Endothelial cell of umbilical vein (primary cell): ENCODE data around the gene IFI35. TPM values are rescaled to one million over a fixed set of nuclear protein-coding genes. Genes with fewer than 3 reads are reported as not detected.

Experiments
- BruUV-seq: library from RNA; stranded (reverse); fragments of 400-500 nt; replicated peaks from 2 replicates; lab custom pipeline; 2021; lab: Mats Ljungman, UMichigan
- CTCF ChIA-PET: fragments of 300-600, 350-600 bp; sonication (Branson Sonifier 250); formaldehyde crosslinking; loops from one replicate; lab custom pipeline; 2021; ENCODE audit warnings: antibody characterized with exemption, inconsistent platforms; lab: Charles Lee
- POLR2A ChIA-PET: fragments of 300-600, 350-600 bp; sonication (Branson Sonifier 250); formaldehyde crosslinking; loops from one replicate; lab custom pipeline; 2021; ENCODE audit warnings: antibody characterized with exemption, inconsistent platforms; lab: Charles Lee
- DNase-seq: peaks from one replicate; pipeline ENCODE4 v3.0.0-alpha.2; 2011; ENCODE audit warnings: low read depth, low spot score
- FAIRE-seq: peaks from 2 replicates; lab custom pipeline; 2011; peaks lifted over from hg19 to GRCh38; lab: Jason Lieb, UNC
- H2AFZ ChIP-seq: 2 replicates; pipeline ENCODE4 v1.6.0; 2012; ENCODE audit warnings: low read depth, low read length, control low read depth, inconsistent platforms
- H3K27ac ChIP-seq: 2 replicates; pipeline ENCODE4 v1.5.1; 2011; ENCODE audit warnings: low read depth, mild to moderate bottlenecking, control low read depth, low read length, moderate library complexity; ENCODE audit not compliant: insufficient read depth
- H3K27me3 ChIP-seq, 2 experiments: 2 replicates each; pipeline versions ENCODE4 v1.6.0 to v1.6.1; 2011; ENCODE audit warnings: low read length in 2 of 2, mixed read lengths in 1 of 2; ENCODE audit not compliant: control insufficient read depth in 2 of 2, insufficient read depth in 2 of 2
- H3K36me3 ChIP-seq, 2 experiments: 2 replicates in 1 of 2; 3 replicates in 1 of 2; pipeline ENCODE4 v1.5.1; 2011; ENCODE audit warnings: low read length in 2 of 2, mild to moderate bottlenecking in 1 of 2, moderate library complexity in 1 of 2; ENCODE audit not compliant: control insufficient read depth in 2 of 2, insufficient read depth in 2 of 2; ENCODE audit errors: extremely low read depth in 1 of 2
- H3K4me1 ChIP-seq: 3 replicates; pipeline ENCODE4 v1.5.1; 2011; ENCODE audit warnings: mild to moderate bottlenecking, low read length; ENCODE audit not compliant: control insufficient read depth, insufficient read depth; ENCODE audit errors: extremely low read depth
- H3K4me2 ChIP-seq: 2 replicates; pipeline ENCODE4 v1.6.1; 2011; ENCODE audit warnings: low read length, control low read depth, mixed read lengths; ENCODE audit not compliant: insufficient read depth
- H3K4me3 ChIP-seq, 3 experiments: fragments of 200-600 bp in 1 of 3; sonication (generic), shearing (Covaris generic) in 1 of 3; replicated peaks in 1 of 3; 2 replicates each; pipeline ENCODE4 v1.5.1; 2011 to 2016; ENCODE audit warnings: control low read depth in 3 of 3, low read length in 3 of 3, mild to moderate bottlenecking in 2 of 3, inconsistent platforms in 1 of 3, low read depth in 1 of 3, moderate library complexity in 1 of 3; ENCODE audit not compliant: insufficient read depth in 1 of 3
- H3K79me2 ChIP-seq: 2 replicates; pipeline ENCODE4 v1.6.0; 2012; ENCODE audit warnings: low read length, inconsistent platforms; ENCODE audit not compliant: control insufficient read depth, insufficient read depth
- H3K9ac ChIP-seq: replicated peaks from 2 replicates; pipeline ENCODE3; 2011; ENCODE audit warnings: low read length, control low read depth; ENCODE audit not compliant: insufficient read depth; ENCODE audit errors: extremely low read depth
- H3K9me1 ChIP-seq: replicated peaks from 3 replicates; pipeline ENCODE4 v1.6.0; 2011; ENCODE audit warnings: mild to moderate bottlenecking, low read length; ENCODE audit not compliant: control insufficient read depth, insufficient read depth; ENCODE audit errors: extremely low read depth
- H3K9me3 ChIP-seq: replicated peaks from 2 replicates; pipeline ENCODE4 v1.5.1; 2012; ENCODE audit warnings: low read length, inconsistent platforms; ENCODE audit not compliant: control insufficient read depth, insufficient read depth
- H4K20me1 ChIP-seq: replicated peaks from 2 replicates; pipeline ENCODE3; 2011; ENCODE audit warnings: mild to moderate bottlenecking, low read length; ENCODE audit not compliant: control insufficient read depth, insufficient read depth; ENCODE audit errors: extremely low read depth
- CTCF ChIP-seq, 2 donors: IDR thresholded peaks; 1 replicate in 1 of 2; 2 replicates in 1 of 2; pipeline ENCODE4 v1.5.1; 2011; ENCODE audit warnings: low read length in 2 of 2, mild to moderate bottlenecking in 2 of 2, moderate library complexity in 2 of 2, control low read depth in 1 of 2, inconsistent platforms in 1 of 2, low read depth in 1 of 2; ENCODE audit not compliant: insufficient read depth in 1 of 2; ENCODE audit errors: extremely low read depth in 1 of 2
- FOS ChIP-seq: IDR thresholded peaks from 2 replicates; pipeline ENCODE4 v1.6.1; 2011; ENCODE audit warnings: mild to moderate bottlenecking, low read length, moderate library complexity, borderline replicate concordance; ENCODE audit not compliant: insufficient read depth
- GATA2 ChIP-seq: IDR thresholded peaks from 2 replicates; pipeline ENCODE4 v1.7.0; 2011; ENCODE audit warnings: low read depth, mild to moderate bottlenecking, moderate library complexity, mixed read lengths, low read length; ENCODE audit not compliant: insufficient read length, insufficient read depth
- JUN ChIP-seq: IDR thresholded peaks from 2 replicates; pipeline ENCODE4 v1.6.1; 2011; ENCODE audit warnings: borderline replicate concordance, low read depth; ENCODE audit not compliant: insufficient read length, insufficient read depth
- MAX ChIP-seq: IDR thresholded peaks from 2 replicates; pipeline ENCODE4 v1.6.1; 2011; ENCODE audit not compliant: insufficient read depth, insufficient read length
- POLR2A ChIP-seq: IDR thresholded peaks from 2 replicates; pipeline ENCODE4 v1.6.1; 2012; ENCODE audit warnings: low read depth, mild to moderate bottlenecking, control low read depth, low read length
- dilution Hi-C: fragments of 300-500 bp; cut with MboI; formaldehyde crosslinking; loops from one replicate; pipeline ENCODE4 v1.15.0; 2019; ENCODE audit warnings: low sequenced_read_pairs; ENCODE audit not compliant: extremely low pct_ligation_motif_present
- intact Hi-C: fragments of 100-400 bp; cut with micrococcal nuclease; formaldehyde crosslinking; loops from one replicate; pipeline ENCODE4 v1.10.0; 2022
- polyA plus RNA-seq, 4 experiments: library from polyadenylated mRNA; depleted of rRNA in 3 of 4; stranded (reverse) in 3 of 4; unstranded in 1 of 4; fragments of >200 nt; gene quantifications; 2 replicates each; pipeline versions ENCODE4 v1.2.1 to v1.2.3, GENCODE V29; 2011 to 2012; ENCODE audit warnings: missing spikeins in 1 of 4
- total RNA-seq: library from RNA; stranded (reverse); gene quantifications from 2 replicates; pipeline ENCODE4 v1.2.3, GENCODE V29; 2021

Gene IFI35
- total and polyA plus RNA-seq, 2 donors (not counting 3 experiments of a cell fraction or from before 2014, with no cell fraction given) = 11.1 to 22.5 TPM

GRCh38 chr17:42969001-42969581, 37.5 kb upstream of the IFI35 start:
- no TSS peak for BruUV-seq
- CTCF ChIA-PET = interaction anchor here (0.6 to 1.7 kb wide), 2 partner anchors 23 to 29 kb away, joined by 4 to 8 read pairs; partner anchors contain the start of gene RPL27
- FAIRE-seq (no peak), DNase-seq (no peak)
- no peaks in the 10 kb centered on the region for H3K9me3 ChIP-seq
- H3K79me2 ChIP-seq = peaks cover under 1% of the 10 kb centered on the region
- H3K27me3 ChIP-seq = peaks cover 2% of the 10 kb centered on the region in 2 experiments
- TF ChIP-seq FOS (no peak), MAX (no peak), JUN (no peak), POLR2A (no peak), GATA2 (no peak), CTCF (IDR thresholded peaks at IDR 0.05; ENCODE audit: extremely low read depth in 1 of 2, insufficient read depth in 1 of 2, low read depth in 1 of 2, low read length in 2 of 2) (no peak)
- H3K4me1 ChIP-seq = no peaks in the 10 kb centered on the region
- no peak overlapping the region for H2AFZ ChIP-seq
- H3K27ac ChIP-seq = no peak overlapping the region
- H3K9ac ChIP-seq = no peak overlapping the region
- intact Hi-C loops = no loop called here
- POLR2A ChIA-PET = no interaction called here
- H3K4me3 ChIP-seq = no peak overlapping the region
- no peak overlapping the region for H3K4me2 ChIP-seq
- no peaks in the 10 kb centered on the region for H3K36me3 ChIP-seq
- dilution Hi-C loops = no loop called here
- no peaks in the 10 kb centered on the region for H3K9me1 ChIP-seq
- H4K20me1 ChIP-seq = no peaks in the 10 kb centered on the region
